ENCODE results near the gene ATP11A.
"Not testable (repeated sequence)": the region's sequence is repeated elsewhere in the genome, so short reads cannot be mapped to it uniquely, and the experiment has no call there.

- not testable (repeated sequence) for TF ChIP-seq CTCF (IDR thresholded peaks at IDR 0.05 in 8 of 11, conservative IDR thresholded peaks at IDR 0.05 in 3 of 11); POLR2A (IDR thresholded peaks at IDR 0.05)
These were observed 175.6 kb downstream of the ATP11A start for GRCh38 chr13:112865478-112865877.
